SK-N-SH (cell line): ENCODE results near the gene IL6R. TPM values are rescaled to one million over a fixed set of nuclear protein-coding genes. Genes with fewer than 3 reads are reported as not detected.

Experiments used
- CTCF ChIA-PET: fragments of 300-600, 350-600 bp; formaldehyde crosslinking; extraction: SDS; loops from one replicate; lab custom pipeline; 2021; lab: Yijun Ruan, JAX
- POLR2A ChIA-PET: fragments of 350-600 bp; sonication (Branson Sonifier 250); formaldehyde crosslinking; extraction: SDS; loops from one replicate; lab custom pipeline; 2020; ENCODE audit warnings: antibody characterized with exemption, inconsistent platforms; lab: Yijun Ruan, JAX
- DNase-seq: peaks from one replicate; pipeline ENCODE4 v3.0.0; 2012
- H2AFZ ChIP-seq: fragments of 200-600 bp; sonication (generic); 2 replicates; pipeline ENCODE4 v1.8.1; 2016; ENCODE audit warnings: antibody characterized with exemption, mild to moderate bottlenecking, low read depth
- H3F3A ChIP-seq: fragments of 200-600 bp; sonication (generic); replicated peaks from 2 replicates; pipeline ENCODE3; 2016; ENCODE audit warnings: antibody characterized with exemption, mild to moderate bottlenecking; ENCODE audit not compliant: insufficient read depth
- H3K27ac ChIP-seq, 2 experiments: fragments of 200-500 bp in 1 of 2; fragments of 200-600 bp in 1 of 2; sonication (Bioruptor generic) in 1 of 2; sonication (generic), shearing (Covaris generic) in 1 of 2; 2 replicates each; pipeline versions ENCODE4 v1.5.1 to v1.6.1; 2014 to 2016; ENCODE audit warnings: low read depth in 2 of 2, inconsistent platforms in 1 of 2, low read length in 1 of 2, mild to moderate bottlenecking in 1 of 2, mixed read lengths in 1 of 2
- H3K27me3 ChIP-seq: fragments of 200-600 bp; sonication (generic), shearing (Covaris generic); 2 replicates; pipeline ENCODE4 v1.6.1; 2016; ENCODE audit warnings: mixed run types; ENCODE audit not compliant: insufficient read depth
- H3K36me3 ChIP-seq, 2 experiments: fragments of 200-500 bp in 1 of 2; fragments of 200-600 bp in 1 of 2; sonication (Bioruptor generic) in 1 of 2; sonication (generic) in 1 of 2; replicated peaks in 1 of 2; 2 replicates each; pipeline versions ENCODE3 to v1.5.1; 2014 to 2016; ENCODE audit warnings: low read length in 1 of 2, mild to moderate bottlenecking in 1 of 2; ENCODE audit not compliant: insufficient read depth in 2 of 2, control insufficient read depth in 1 of 2
- H3K4me1 ChIP-seq, 2 experiments: fragments of 200-500 bp in 1 of 2; fragments of 200-600 bp in 1 of 2; sonication (Bioruptor generic) in 1 of 2; sonication (generic), shearing (Covaris generic) in 1 of 2; 2 replicates each; pipeline versions ENCODE4 v1.5.1 to v1.6.1; 2014 to 2016; ENCODE audit warnings: low read depth in 1 of 2, low read length in 1 of 2, mixed run types in 1 of 2; ENCODE audit not compliant: insufficient read depth in 2 of 2, control insufficient read depth in 1 of 2
- H3K4me2 ChIP-seq: fragments of 200-600 bp; sonication (generic), shearing (Covaris generic); 2 replicates; pipeline ENCODE4 v1.6.1; 2017; ENCODE audit warnings: mixed run types
- H3K4me3 ChIP-seq, 2 experiments: fragments of 200-500 bp in 1 of 2; fragments of 200-600 bp in 1 of 2; sonication (Bioruptor generic) in 1 of 2; sonication (generic), shearing (Covaris generic) in 1 of 2; 2 replicates each; pipeline versions ENCODE4 v1.5.1 to v1.8.1; 2014 to 2016; ENCODE audit warnings: low read depth in 2 of 2, inconsistent platforms in 1 of 2, low read length in 1 of 2, mild to moderate bottlenecking in 1 of 2, mixed read lengths in 1 of 2, moderate library complexity in 1 of 2
- H3K79me2 ChIP-seq: fragments of 200-600 bp; sonication (generic); 2 replicates; pipeline ENCODE4 v1.8.1; 2017; ENCODE audit warnings: mild to moderate bottlenecking; ENCODE audit not compliant: insufficient read depth
- H3K9ac ChIP-seq: fragments of 200-600 bp; sonication (generic); 2 replicates; pipeline ENCODE4 v1.6.1; 2017; ENCODE audit warnings: mixed run types
- H3K9me2 ChIP-seq: fragments of 200-600 bp; sonication (generic); 2 replicates; pipeline ENCODE4 v1.6.1; 2017; ENCODE audit warnings: mixed run types
- H3K9me3 ChIP-seq: fragments of 200-600 bp; sonication (generic); 2 replicates; pipeline ENCODE4 v1.6.1; 2017; ENCODE audit warnings: mixed run types, mild to moderate bottlenecking, moderate library complexity
- H4K20me1 ChIP-seq: fragments of 200-600 bp; sonication (generic); 2 replicates; pipeline ENCODE4 v1.6.1; 2017; ENCODE audit warnings: mild to moderate bottlenecking, mixed run types; ENCODE audit not compliant: insufficient read depth
- ELF1 ChIP-seq: IDR thresholded peaks from 2 replicates; pipeline ENCODE4 v1.4.0; 2012
- EZH2phosphoT487 ChIP-seq: fragments of 200-600 bp; sonication (generic); IDR thresholded peaks from 2 replicates; pipeline ENCODE4 v1.6.1; 2017; ENCODE audit warnings: low read depth, mixed run types, mild to moderate bottlenecking, antibody characterized with exemption, moderate library complexity, borderline replicate concordance
- IRF3 ChIP-seq: fragments of 150-350 bp; IDR thresholded peaks from 2 replicates; pipeline ENCODE4 v1.6.1; 2016; ENCODE audit warnings: mild to moderate bottlenecking, low read depth, low read length
- MEF2A ChIP-seq: IDR thresholded peaks from 2 replicates; pipeline ENCODE4 v1.4.0; 2012; ENCODE audit warnings: low read depth, borderline replicate concordance
- POLR2AphosphoS5 ChIP-seq: IDR thresholded peaks from 2 replicates; pipeline ENCODE4 v1.6.1; 2012; ENCODE audit warnings: low read depth, low read length
- RFX5 ChIP-seq: IDR thresholded peaks from 2 replicates; pipeline ENCODE4 v1.6.1; 2012; ENCODE audit warnings: mild to moderate bottlenecking, improper control_type of control experiment, low read length
- RXRA ChIP-seq: IDR thresholded peaks from 2 replicates; pipeline ENCODE4 v1.4.0; 2012; ENCODE audit warnings: low read depth, mild to moderate bottlenecking, borderline replicate concordance
- SIN3A ChIP-seq: IDR thresholded peaks from 2 replicates; pipeline ENCODE4 v1.6.1; 2012; ENCODE audit warnings: low read depth, mild to moderate bottlenecking, low read length, moderate library complexity, borderline replicate concordance
- TEAD4 ChIP-seq: IDR thresholded peaks from 2 replicates; pipeline ENCODE4 v1.4.0; 2012; ENCODE audit warnings: mild to moderate bottlenecking, borderline replicate concordance; ENCODE audit not compliant: insufficient read depth
- YY1 ChIP-seq: IDR thresholded peaks from 2 replicates; pipeline ENCODE4 v1.4.0; 2012; ENCODE audit warnings: low read depth, mild to moderate bottlenecking
- WGBS: methylation state at CpG from one replicate; pipeline ENCODE4 v1.1.6; 2017; ENCODE audit warnings: low lambda C conversion rate; 5-methylcytosine and 5-hydroxymethylcytosine counted together
- polyA plus RNA-seq, 3 experiments: library from polyadenylated mRNA; depleted of rRNA; stranded (reverse); fragments of >200 nt; gene quantifications; 2 replicates each; pipeline ENCODE4 v1.2.3, GENCODE V29; 2012
- TF ChIP-seq, protein P1 (sequence below): IDR thresholded peaks from 2 replicates; pipeline ENCODE4 v1.4.0; 2012; ENCODE audit warnings: low read depth, borderline replicate concordance
- TF ChIP-seq, protein P2 (sequence below): fragments of 150-350 bp; IDR thresholded peaks from 2 replicates; pipeline ENCODE4 v1.6.1; 2017; ENCODE audit warnings: antibody characterized with exemption, low read length, low read depth, borderline replicate concordance
- TF ChIP-seq, protein P3 (sequence below): IDR thresholded peaks from 2 replicates; pipeline ENCODE4 v1.4.0; 2012; ENCODE audit warnings: low read depth, borderline replicate concordance

IL6R gene
- polyA plus RNA-seq, 1 of the 3 experiments (the other 2 are of a cell fraction): 2.8 TPM

DNA sequence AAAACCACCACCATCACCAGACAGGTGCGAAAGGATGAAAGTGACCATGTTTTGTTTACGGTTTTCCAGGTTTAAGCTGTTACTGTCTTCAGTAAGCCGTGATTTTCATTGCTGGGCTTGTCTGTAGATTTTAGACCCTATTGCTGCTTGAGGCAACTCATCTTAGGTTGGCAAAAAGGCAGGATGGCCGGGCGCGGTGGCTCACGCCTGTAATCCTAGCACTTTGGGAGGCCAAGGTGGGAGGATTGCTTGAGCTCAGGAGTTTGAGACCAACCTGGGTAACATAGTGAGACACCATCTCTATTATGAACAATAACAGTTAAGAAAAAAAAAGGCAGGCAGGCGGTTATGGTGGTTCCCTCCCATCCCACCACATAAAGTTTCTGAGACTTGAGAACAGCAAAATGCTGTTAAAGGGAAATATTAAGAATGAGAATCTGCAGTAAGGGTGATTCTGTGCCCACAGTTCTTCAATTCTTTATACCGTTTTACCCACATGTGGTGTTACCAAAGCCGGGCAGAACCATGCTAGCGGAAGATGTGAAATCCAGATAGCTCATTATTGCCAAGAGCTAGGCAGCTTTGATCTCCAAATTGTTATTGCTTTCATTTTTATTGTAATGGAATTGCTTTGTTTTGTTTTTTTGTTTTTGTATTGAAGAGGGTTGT, 62.4 kb downstream of the IL6R start:
- CTCF ChIA-PET: interaction anchor here (0.7 to 2.7 kb wide), 7 partner anchors 9 to 133 kb away, joined by 3 to 20 read pairs (median 4); no protein-coding TSS in a partner anchor
- H3K79me2 ChIP-seq: no peaks in the 10 kb centered on the region

More for the DNA sequence above, 62.4 kb downstream of the IL6R start:
- Histone ChIP-seq H3K9me2 (no peaks in the 10 kb centered on the region), H3K9me3 (no peaks in the 10 kb centered on the region), H2AFZ (no peak overlapping the region), H3F3A (peaks cover 11% of the 10 kb centered on the region), H3K27me3 (no peaks in the 10 kb centered on the region), H3K4me2 (no peak overlapping the region), H4K20me1 (no peaks in the 10 kb centered on the region), H3K27ac (no peak overlapping the region), H3K9ac (no peak overlapping the region), H3K36me3 (no peaks in the 10 kb centered on the region), H3K4me3 (no peak overlapping the region), H3K4me1 (peaks cover 7 to 9% of the 10 kb centered on the region in 2 experiments; a peak in 2 of 4 replicates)
- DNase-seq: no peak
- WGBS: 97% methylated on average over 11 of the region's 11 CpGs
- TF ChIP-seq ELF1 (no peak), RFX5 (no peak), IRF3 (no peak), POLR2AphosphoS5 (no peak), TEAD4 (no peak), EZH2phosphoT487 (no peak), SIN3A (no peak), RXRA (no peak), YY1 (no peak), MEF2A (no peak)
- TF ChIP-seq, protein P1, sequence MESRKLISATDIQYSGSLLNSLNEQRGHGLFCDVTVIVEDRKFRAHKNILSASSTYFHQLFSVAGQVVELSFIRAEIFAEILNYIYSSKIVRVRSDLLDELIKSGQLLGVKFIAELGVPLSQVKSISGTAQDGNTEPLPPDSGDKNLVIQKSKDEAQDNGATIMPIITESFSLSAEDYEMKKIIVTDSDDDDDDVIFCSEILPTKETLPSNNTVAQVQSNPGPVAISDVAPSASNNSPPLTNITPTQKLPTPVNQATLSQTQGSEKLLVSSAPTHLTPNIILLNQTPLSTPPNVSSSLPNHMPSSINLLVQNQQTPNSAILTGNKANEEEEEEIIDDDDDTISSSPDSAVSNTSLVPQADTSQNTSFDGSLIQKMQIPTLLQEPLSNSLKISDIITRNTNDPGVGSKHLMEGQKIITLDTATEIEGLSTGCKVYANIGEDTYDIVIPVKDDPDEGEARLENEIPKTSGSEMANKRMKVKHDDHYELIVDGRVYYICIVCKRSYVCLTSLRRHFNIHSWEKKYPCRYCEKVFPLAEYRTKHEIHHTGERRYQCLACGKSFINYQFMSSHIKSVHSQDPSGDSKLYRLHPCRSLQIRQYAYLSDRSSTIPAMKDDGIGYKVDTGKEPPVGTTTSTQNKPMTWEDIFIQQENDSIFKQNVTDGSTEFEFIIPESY: no peak
- TF ChIP-seq, protein P2, sequence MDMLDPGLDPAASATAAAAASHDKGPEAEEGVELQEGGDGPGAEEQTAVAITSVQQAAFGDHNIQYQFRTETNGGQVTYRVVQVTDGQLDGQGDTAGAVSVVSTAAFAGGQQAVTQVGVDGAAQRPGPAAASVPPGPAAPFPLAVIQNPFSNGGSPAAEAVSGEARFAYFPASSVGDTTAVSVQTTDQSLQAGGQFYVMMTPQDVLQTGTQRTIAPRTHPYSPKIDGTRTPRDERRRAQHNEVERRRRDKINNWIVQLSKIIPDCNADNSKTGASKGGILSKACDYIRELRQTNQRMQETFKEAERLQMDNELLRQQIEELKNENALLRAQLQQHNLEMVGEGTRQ: no peak
- TF ChIP-seq, protein P3, sequence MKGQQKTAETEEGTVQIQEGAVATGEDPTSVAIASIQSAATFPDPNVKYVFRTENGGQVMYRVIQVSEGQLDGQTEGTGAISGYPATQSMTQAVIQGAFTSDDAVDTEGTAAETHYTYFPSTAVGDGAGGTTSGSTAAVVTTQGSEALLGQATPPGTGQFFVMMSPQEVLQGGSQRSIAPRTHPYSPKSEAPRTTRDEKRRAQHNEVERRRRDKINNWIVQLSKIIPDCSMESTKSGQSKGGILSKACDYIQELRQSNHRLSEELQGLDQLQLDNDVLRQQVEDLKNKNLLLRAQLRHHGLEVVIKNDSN: no peak
- POLR2A ChIA-PET: no interaction called here
